GM03348 (cell line): ENCODE data around the gene AFG1L.
"Not testable (repeated sequence)": the region's sequence is repeated elsewhere in the genome, so short reads cannot be mapped to it uniquely, and the experiment has no call there.

Experiments
- DNase-seq: peaks from one replicate; pipeline ENCODE4 v3.0.0; 2012; ENCODE audit warnings: low spot score

Gene AFG1L

GRCh38 chr6:108558372-108559096 is 263.7 kb downstream of the AFG1L start:
- peak; percentile 94 for DNase-seq

GRCh38 chr6:108559097-108559883 is 264.4 kb downstream of the AFG1L start:
- DNase-seq, result peak; percentile 95

DNA sequence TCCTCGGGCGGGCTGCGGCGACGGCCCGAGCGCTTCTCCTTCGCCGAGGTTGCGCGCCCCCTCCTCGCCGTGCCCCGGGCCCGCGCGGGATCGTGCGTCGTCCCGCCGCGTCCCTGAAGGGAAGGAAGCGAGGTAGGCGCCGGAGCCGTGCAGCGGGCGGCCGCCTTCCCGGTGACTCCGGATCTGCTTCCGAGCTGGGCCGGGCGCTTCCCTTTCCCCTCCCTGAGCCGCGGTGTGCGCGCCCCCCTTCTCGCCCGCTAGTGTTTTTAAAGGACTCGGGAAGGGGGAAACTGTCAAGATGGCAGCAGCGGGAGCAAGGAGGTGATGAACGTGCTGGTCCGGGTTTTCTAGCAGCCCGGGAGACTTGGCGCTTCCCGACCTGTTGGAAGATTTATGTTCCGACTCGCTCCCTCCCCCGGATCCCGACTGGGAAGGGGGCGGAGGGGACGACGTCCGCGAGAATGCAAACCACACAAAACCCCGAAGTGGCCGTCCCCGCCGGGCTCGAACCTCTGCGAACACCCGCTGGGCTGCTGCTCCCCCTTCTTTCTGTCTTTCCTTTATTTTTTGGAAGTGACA is 265.1 kb downstream of the AFG1L start:
- DNase-seq, result peak; percentile 65

GRCh38 chr6:108560463-108561308 is 265.8 kb downstream of the AFG1L start, which contains the start of gene FOXO3:
TSS of gene FOXO3 (plus strand) at chr6:108560917. CDS start at chr6:108561209, 292 bp downstream.
- DNase-seq, result peak; percentile 95

- not testable (repeated sequence) for DNase-seq
Measured at GRCh38 chr6:108561309-108561647, 266.4 kb downstream of the AFG1L start.

DNA sequence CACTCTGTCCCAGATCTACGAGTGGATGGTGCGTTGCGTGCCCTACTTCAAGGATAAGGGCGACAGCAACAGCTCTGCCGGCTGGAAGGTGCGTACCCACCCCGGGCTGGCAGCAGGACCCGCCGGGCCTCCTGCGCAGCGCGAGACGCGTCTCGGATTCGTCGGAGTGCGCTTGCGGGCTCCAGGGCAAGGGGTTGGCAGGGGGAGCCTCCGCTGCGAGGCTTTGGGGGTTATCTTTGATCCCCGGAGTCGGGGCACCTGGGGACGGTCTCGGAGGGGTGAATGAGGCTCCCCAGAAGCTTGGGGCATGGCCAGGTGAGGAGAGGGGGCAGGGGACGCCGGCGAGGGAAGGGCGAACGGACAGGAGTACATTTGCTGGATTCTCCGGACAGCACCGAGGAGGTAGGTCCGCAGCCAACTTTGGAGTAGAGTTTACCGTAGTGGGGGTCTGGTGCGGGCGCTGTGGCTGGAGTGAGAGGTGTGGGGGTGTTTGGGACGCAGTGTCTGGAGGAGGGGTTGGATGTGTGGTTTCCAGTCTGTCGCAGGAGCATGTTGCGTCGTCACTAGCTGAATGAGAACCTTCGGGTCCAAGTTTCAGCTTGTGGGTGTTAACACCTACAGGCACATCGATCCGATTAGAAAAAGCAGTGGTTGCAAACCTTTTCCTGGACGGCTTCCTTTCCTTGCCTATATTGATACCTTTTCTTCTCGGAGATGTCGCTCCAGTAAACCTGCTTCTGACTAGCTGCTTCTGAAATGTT is 267.1 kb downstream of the AFG1L start:
- no peak for DNase-seq

DNA sequence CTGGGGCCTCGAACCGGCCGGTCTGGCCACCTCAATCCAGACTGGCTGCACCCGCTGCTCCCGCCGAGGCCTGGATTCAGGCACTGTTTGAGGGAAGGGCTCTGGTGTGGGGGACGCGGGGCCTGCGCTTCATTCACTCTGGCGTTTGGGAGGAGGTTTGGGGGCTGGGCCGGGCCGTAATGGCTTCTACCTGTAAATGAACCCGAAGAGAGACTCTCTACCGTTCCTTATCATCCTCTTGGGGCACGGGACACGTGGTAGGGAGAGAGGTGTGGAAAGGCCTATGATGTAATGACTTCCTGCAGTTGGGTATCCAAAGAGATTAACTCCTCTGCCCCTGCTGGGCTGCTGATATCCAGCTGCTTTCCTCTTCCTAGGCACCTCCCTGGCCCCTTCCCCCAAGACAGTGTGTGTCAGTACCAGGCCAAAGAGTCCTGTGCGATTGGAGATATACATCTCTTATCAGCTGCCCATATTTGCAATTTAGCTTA is 267.7 kb downstream of the AFG1L start:
- peak; percentile 62 for DNase-seq

DNA sequence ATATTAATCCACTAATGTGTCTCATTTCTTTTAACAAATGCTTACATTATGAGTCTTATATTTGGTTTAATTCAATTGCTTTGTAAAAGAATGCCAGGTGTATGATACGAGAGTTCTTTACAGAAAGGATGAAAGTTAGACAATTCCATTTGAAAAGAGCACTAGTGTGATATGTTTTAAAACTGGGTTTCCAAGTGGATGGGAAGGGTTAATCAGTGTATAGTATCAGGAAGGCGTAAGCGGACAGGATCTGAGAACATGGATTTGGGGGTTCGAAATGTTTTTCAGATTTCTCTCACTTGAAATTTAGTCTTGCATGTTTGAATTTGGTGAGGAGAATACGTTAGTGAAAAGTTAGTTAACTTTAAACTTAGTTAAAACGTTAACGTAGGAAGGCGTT is 268.4 kb downstream of the AFG1L start:
- DNase-seq, result no peak

DNA sequence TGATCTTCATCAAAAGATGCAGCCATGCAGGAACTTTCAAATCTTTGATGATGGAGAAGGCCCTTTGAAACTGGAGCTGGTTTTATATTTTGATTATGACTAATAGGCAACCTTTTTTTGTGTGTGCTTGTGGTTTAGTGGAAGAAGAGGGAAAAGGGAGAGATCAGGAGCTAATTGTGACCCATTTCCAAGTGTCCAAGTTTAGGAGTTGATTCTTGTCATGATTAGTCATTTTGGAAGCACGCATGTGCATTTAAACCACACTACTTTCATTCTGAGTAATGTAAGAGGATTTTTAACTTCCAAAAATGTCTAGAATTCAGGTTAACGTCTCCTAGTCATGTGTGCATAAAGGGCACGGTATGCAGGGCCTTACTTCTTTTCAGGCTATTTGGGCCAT is 269.3 kb downstream of the AFG1L start:
- peak; percentile 69 for DNase-seq

DNA sequence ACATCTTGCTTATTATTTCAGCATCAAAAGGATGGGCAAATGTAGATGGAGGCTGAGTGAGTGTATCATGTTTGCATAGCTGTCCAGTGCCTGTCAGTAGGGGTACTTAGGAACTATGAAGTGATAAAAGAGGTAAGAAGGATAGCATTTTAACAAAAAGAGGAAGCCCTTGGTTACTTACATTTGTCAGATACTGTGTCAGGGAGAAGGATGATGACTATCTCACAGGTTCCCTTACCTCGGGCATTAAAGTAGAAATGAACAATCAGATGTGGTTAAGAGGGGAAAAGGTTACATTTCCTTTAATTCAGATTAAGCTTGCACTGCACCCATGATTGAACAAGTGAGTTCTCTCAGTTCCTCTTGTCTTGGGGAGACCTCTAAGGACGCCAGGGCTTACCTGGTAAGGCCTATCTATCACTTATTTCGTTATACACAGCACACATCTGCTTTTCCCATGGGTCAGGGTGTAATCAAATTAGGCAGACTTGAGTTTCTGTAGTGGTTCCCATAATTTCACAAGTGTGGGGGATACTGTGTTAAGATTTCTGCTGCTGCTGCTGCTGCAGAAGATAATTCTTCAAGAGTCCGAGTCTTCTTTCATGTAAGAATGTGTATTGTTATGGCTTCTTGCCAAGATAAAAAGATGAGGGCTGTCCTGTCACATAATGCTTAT is 270.4 kb downstream of the AFG1L start:
- DNase-seq, result no peak

DNA sequence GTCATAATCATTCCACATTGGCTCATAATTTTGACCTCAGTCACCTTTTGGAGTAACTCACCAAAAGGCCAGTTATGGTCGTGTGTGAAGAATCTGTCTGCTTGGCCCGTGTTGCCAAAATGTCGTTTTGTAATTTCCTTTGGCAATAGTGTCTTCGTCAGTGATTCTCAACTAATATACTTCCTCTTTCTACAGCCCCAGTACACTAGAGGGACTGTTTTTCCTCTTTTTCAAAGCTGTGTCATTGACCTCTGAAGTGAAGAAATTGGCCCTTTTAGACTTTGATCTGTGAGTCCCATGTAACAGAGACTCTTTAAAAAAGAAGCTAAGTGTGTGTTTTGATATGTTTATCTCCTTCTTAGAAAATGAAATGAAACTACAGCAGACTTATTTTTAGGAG is 271.0 kb downstream of the AFG1L start:
- DNase-seq, result peak; percentile 55

DNA sequence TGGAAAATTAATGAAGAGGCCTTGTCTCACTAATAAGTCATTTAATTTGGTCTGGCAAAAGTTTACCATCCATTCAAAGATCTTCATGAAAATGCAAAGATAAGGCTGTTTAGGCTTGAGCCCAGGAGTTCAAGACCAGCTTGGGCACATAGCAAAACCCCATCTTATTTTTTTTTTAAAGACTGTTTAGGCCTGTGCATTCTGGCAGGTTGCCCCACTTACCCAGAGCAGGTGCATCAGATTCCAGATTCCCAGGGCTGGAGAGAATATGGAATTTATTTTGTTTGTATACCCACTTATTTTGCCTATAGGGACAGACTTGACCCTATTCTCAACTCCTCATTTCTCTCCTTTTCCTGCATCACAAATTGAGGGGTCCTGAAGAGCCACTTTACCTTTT is 271.6 kb downstream of the AFG1L start:
- no peak for DNase-seq

GRCh38 chr6:108568101-108568500 is 273.2 kb downstream of the AFG1L start:
- DNase-seq, result no peak

DNA sequence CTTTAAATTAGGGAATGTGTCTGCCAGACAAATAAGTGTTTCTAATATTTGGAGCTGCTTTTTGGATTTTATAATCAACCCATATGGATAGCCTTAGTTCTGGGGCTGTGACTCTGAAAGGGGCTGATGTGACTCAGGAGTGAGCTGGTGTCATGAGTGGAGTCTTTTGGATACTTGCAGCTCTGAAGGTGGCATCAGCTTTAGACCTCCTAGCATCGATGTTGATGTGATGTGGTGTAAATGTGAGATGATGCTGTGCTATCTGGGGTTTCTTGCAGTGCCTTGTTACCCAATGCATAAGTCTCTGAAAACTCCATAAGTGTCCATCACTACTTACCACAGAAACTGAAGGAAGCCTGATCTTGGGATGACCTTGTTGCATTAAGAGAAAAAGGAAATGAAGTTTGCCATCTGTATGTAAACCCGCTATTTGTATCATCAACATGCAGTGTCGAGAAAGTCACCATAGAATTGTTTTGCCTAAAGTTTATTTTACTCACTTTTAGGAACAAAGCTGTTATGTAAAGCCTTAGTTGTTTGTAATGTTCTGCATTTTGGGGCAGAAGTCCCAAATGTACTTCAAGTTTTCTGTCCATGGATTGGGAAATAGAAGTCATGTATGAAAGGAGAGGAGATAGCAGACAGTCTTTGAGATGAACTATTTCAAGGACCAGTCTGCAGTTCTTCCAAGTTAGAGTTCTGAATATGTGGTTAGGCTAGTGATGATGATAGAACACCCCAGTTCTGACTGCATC is 273.9 kb downstream of the AFG1L start:
- DNase-seq, result no peak

DNA sequence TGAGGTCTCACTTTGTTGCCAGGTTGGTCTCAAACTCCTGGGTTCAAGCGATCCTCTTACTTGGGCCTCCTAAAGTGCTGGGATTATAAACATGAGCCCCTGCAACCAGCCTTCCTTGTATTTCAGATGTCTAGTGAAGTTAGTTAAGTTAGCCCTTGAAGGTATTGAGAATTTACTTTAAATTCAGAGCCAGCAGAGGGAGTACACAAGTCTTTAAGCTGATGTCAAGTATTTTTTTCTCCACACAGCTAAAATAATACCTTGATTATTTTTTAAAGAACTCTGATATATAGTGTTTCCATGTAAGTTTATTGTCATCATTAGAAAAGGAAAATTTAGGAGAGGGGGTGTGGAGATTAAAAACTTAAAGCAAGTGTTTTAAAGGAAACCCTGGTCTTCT is 275.7 kb downstream of the AFG1L start:
- no peak for DNase-seq

- no peak for DNase-seq
Measured at GRCh38 chr6:108574457-108575141, 279.7 kb downstream of the AFG1L start.
